Right lobe of liver (tissue), 6 donors: ENCODE results near the gene OXA1L. TPM values are rescaled to one million over a fixed set of nuclear protein-coding genes. Genes with fewer than 3 reads are reported as not detected.
"Not testable (repeated sequence)": the region's sequence is repeated elsewhere in the genome, so short reads cannot be mapped to it uniquely, and the experiment has no call there.

Experiments
- ATAC-seq, 4 donors: fragments of 200-7000 bp; cut with Tn5 transposase; one replicate each; pipeline ENCODE4 v1.9.1; 2020; ENCODE audit warnings: mild to moderate bottlenecking in 4 of 4, moderate library complexity in 4 of 4
- DNase-seq, 3 donors: peaks; one replicate each; pipeline ENCODE4 v3.0.0-alpha.2; 2020
- H3K27ac ChIP-seq, 3 donors: fragments of 200-600 bp; one replicate each; pipeline ENCODE4 v1.8.0; 2022
- H3K27me3 ChIP-seq, 2 donors: fragments of 200-600 bp; one replicate each; pipeline ENCODE4 v1.8.0; 2022
- H3K36me3 ChIP-seq, 4 donors: fragments of 200-600 bp; sonication (generic) in 1 of 4; one replicate each; pipeline versions ENCODE4 v1.5.1 to v1.8.0; 2017 to 2022; ENCODE audit warnings: control low read depth in 1 of 4
- H3K4me1 ChIP-seq, 4 donors: fragments of 200-600 bp; sonication (generic) in 1 of 4; one replicate each; pipeline versions ENCODE4 v1.5.1 to v1.8.0; 2017 to 2022; ENCODE audit warnings: control low read depth in 1 of 4
- H3K4me3 ChIP-seq, 3 donors: fragments of 200-600 bp; one replicate each; pipeline ENCODE4 v1.8.0; 2022
- H3K9me3 ChIP-seq, 4 donors: fragments of 200-600 bp; sonication (generic) in 1 of 4; one replicate each; pipeline versions ENCODE4 v1.5.1 to v1.8.0; 2017 to 2022; ENCODE audit warnings: control low read depth in 1 of 4
- CTCF ChIP-seq, 4 donors: fragments of 200-600 bp in 3 of 4; fragments of 450-650 bp in 1 of 4; IDR thresholded peaks; one replicate each; pipeline versions ENCODE4 v1.5.1 to v1.8.0; 2016 to 2022; ENCODE audit warnings: antibody characterized with exemption in 4 of 4, mild to moderate bottlenecking in 2 of 4
- POLR2A ChIP-seq: fragments of 450-650 bp; IDR thresholded peaks from one replicate; pipeline ENCODE4 v1.6.1; 2017; ENCODE audit warnings: antibody characterized with exemption, mild to moderate bottlenecking
- WGBS: methylation state at CpG from one replicate; pipeline ENCODE4 v1.1.6; 2018; ENCODE audit warnings: low coverage, low lambda C conversion rate; ENCODE audit not compliant: insufficient coverage; ENCODE audit errors: missing lambda C conversion rate; 5-methylcytosine and 5-hydroxymethylcytosine counted together
- intact Hi-C, 2 donors: fragments of 100-400 bp; cut with DNase I; formaldehyde crosslinking; loops; one replicate each; pipeline versions ENCODE4 v1.11.2 to v1.14.1; 2022
- total RNA-seq, 6 experiments: library from RNA; depleted of rRNA in 2 of 6; stranded (reverse); fragments of >200 nt in 2 of 6; fragmentation: NEBNext Ultra II Directional in 3 of 6; extraction: Animal tissue kit (Norgen Biotek cat#: 25700) in 3 of 6; gene quantifications; one replicate each; pipeline versions ENCODE4 v1.1.0 to v1.2.4, GENCODE V29; 2016 to 2023
- donor health status: DM: no; HTN: yes; CAD: no.
- donor health status: DM: no; HTN: no; CAD: no.
- donor health status: DM: no; HTN: no; CAD: no.
- donor health status: DM: no; HTN: yes; CAD: no.
- donor health status: DM: no; HTN: yes; CAD: no.

The OXA1L gene
- total RNA-seq, 6 experiments from 2014 or later, result 64.3 to 80.1 (median 72.3) TPM

- WGBS, result 38% methylated on average over 2 of the region's 10 CpGs
- TF ChIP-seq CTCF (IDR thresholded peaks at IDR 0.05) (no peak), POLR2A (no peak)
- Histone ChIP-seq H3K9me3 (no peaks in the 10 kb centered on the region), H3K27ac (no peak overlapping the region), H3K4me3 (no peak overlapping the region), H3K36me3 (no peaks in the 10 kb centered on the region), H3K27me3 (no peaks in the 10 kb centered on the region), H3K4me1 (peaks cover 0 to 5% (median 0%) of the 10 kb centered on the region in 4 donors)
- DNase-seq, result no peak
- ATAC-seq, result peak in 1 of 4 donors; percentile 28
- intact Hi-C loops, result no loop called here
These were observed 33.9 kb downstream of the OXA1L start for GRCh38 chr14:22800346-22800745.

- peak in 2 of 4 donors; percentile 41 to 71 for ATAC-seq
- Histone ChIP-seq H3K27ac (no peak overlapping the region), H3K9me3 (no peaks in the 10 kb centered on the region), H3K36me3 (no peaks in the 10 kb centered on the region), H3K4me3 (no peak overlapping the region), H3K27me3 (no peaks in the 10 kb centered on the region), H3K4me1 (peaks cover 0 to 2% (median 0%) of the 10 kb centered on the region in 4 donors)
- TF ChIP-seq POLR2A, result no peak
- no peak for TF ChIP-seq CTCF (IDR thresholded peaks at IDR 0.05)
- DNase-seq, result no peak
- 67% methylated on average over 8 of the region's 8 CpGs for WGBS
- intact Hi-C loops, result no loop called here
These were observed 35.2 kb downstream of the OXA1L start for GRCh38 chr14:22801716-22802115.

- Histone ChIP-seq H3K27ac (no peak overlapping the region), H3K27me3 (no peaks in the 10 kb centered on the region), H3K4me3 (no peak overlapping the region), H3K9me3 (no peaks in the 10 kb centered on the region), H3K4me1 (no peaks in the 10 kb centered on the region), H3K36me3 (no peaks in the 10 kb centered on the region)
- DNase-seq (no peak), ATAC-seq (no peak)
- no peak for TF ChIP-seq CTCF (IDR thresholded peaks at IDR 0.05)
- TF ChIP-seq POLR2A, result no peak
- WGBS, result 68% methylated on average over 12 of the region's 12 CpGs
- intact Hi-C loops, result no loop called here
These were observed 36.6 kb downstream of the OXA1L start for GRCh38 chr14:22802860-22803686.

GRCh38 chr14:22803687-22803974, 37.1 kb downstream of the OXA1L start:
- Histone ChIP-seq H3K4me3 (no peak overlapping the region), H3K36me3 (no peaks in the 10 kb centered on the region), H3K9me3 (no peaks in the 10 kb centered on the region), H3K4me1 (no peaks in the 10 kb centered on the region), H3K27me3 (no peaks in the 10 kb centered on the region), H3K27ac (no peak overlapping the region)
- intact Hi-C loops, result no loop called here
- TF ChIP-seq POLR2A (no peak), CTCF (IDR thresholded peaks at IDR 0.05) (no peak)
- ATAC-seq (no peak), DNase-seq (no peak)
- WGBS, result 94% methylated on average over 2 of the region's 3 CpGs

- ATAC-seq, H3K27ac ChIP-seq, DNase-seq, H3K36me3 ChIP-seq, H3K4me1 ChIP-seq, H3K27me3 ChIP-seq, H3K9me3 ChIP-seq, H3K4me3 ChIP-seq, intact Hi-C loops: not testable (repeated sequence)
- 76% methylated on average over 4 of the region's 4 CpGs for WGBS
These were observed 38.7 kb downstream of the OXA1L start for GRCh38 chr14:22805235-22805634.
